NCI-H1930 (cell line): ENCODE results near the gene OR10J1.
"Not testable (repeated sequence)": the region's sequence is repeated elsewhere in the genome, so short reads cannot be mapped to it uniquely, and the experiment has no call there.

ENCODE experiments used
- DNase-seq, 2 experiments: peaks; one replicate each; lab custom pipeline; 2025; lab: John Stamatoyannopoulos, UW

Gene OR10J1, protein sequence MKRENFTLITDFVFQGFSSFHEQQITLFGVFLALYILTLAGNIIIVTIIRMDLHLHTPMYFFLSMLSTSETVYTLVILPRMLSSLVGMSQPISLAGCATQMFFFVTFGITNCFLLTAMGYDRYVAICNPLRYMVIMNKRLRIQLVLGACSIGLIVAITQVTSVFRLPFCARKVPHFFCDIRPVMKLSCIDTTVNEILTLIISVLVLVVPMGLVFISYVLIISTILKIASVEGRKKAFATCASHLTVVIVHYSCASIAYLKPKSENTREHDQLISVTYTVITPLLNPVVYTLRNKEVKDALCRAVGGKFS

DNA sequence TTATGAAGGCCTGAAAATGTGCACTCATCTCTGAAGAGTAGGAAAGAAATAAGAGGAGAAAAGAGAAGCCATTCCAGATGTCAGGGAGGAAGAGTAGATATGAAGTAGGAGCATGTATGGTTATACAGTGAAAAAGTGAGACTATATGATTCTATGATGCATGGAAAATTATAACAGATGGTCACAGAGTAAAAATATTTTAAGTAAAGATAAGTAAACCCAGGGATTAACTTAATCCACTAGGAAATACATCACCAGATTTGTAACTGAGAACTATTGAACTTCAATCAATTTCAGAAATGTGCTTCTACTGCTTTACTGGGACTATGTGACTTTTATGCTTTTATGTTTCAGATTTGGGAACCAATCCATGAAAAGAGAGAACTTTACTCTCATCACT lies at the start of gene OR10J1:
OR10J1 (plus strand) TSS at position 301 of the 400 bp plus-strand sequence; CDS start at position 371, 70 bp downstream.
- no peak for DNase-seq

DNA sequence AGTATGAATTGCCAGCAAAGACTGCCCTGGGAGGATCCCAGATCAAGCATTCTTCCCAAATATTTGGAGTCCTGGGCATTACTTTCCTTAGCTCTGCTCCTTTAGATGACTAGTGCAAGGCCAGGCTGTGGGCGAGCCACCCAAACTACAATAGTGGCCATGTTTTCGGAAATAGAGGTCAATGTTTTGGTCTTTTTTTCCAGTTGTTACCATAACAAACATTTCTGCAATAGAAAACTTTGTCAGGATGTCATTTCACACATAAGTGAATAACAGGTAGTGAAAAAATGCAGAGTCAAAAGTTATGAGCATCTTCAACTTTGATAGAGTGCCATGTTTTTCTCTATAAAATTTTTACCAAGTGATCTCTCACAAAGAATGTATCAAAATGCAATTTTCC lies 32.7 kb upstream of the OR10J1 start:
- no peak for DNase-seq

DNA sequence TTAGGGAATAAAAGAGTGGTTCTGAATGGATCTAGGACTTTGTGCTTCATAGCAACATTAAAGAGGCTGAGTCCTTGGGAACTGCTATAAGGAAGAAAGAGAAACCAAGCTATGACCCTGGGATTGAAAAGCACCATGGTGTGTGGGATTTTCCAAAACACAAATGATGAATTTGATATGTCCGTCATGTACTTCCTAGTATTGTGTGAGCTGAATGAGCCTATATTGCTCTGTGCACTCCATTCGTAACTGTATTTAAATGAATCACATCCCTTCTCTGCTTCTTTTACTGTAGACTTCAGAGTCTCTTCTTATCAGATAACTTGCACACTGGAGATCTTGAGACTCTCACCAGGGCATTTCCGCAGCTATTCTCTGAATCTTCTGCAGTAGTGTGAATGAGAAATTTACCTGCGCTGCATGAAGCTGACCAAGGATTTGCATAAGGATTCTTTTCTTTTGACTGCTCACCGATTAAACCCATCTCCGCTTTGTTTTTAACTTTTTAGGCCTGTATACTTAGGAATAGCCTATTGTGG lies 30.6 kb upstream of the OR10J1 start:
- no peak for DNase-seq

DNA sequence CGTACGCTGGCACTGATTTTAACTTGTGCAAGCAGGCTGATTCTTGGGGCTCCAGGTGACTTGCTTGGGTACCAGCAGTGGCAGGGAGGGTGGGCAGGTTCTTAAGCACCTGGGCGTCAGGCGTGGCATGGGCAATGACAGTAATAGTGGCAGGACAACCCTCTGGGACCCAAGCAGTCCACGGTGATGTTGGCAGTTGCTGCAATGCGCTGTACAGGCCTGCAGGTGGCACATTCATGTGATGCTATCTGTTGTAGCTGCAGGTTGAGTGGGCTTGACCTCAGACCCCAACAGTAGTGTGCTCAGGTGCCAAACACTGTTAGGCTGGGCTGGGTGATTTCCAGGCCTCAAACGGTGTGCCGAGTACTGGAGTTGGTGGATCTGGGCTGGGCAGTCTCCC lies 17.7 kb upstream of the OR10J1 start:
- DNase-seq = no peak

DNA sequence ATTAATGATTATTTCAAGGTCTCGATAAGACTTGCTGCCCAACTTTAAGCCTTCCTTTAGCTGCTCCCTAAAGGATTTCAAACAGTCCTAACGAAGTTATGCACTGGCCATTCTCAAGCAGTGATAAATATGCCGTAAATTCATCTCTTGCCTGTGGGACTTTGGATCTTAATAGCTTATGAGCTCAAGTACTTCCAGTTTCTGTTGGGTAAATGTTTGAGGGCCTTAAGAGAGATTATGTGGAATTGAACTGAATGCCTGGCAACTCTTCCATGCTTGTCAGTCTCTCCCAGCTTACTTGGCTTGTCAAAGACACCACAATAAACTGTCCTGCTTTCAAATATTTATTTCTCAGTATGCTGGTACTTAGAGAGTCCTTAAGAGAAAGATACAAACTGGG lies 11.0 kb upstream of the OR10J1 start:
- no peak for DNase-seq

DNA sequence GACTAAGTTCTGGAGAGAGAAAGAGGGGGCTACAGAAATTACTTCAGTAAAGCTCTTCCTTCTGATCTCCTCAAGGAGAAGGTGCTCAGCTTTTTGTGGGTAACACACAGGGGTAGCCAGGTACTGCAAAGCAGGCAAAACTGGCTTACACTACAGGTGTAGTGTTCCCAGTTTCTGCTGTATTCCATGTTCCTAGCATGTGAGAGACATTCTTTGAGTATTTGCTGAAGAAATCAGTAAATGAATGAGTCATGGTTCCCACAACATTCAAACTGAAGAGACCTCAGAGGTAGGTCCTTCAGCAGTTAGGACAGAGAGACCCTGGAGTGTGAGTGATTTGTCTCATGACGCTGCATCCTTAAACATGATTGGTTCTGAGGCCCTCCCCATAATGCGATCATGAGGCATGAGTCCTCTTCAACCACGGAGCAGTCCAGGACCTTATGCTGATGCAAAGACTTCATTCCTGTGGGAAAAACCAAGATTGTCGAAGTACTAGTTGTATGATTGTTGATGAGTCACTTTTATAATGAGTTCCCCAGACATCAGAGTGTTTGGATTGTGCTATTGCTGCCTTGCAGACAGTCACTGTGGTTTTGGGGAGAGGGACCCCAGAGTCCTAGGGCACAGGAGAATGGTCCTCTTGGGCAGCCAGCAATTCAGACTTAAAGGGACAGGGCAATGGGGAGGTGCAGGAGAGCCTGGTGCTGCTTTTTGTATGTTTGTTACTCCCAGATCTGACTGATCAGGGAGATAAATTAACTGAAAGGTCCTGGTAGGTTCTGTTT lies 10.3 kb upstream of the OR10J1 start:
- no peak for DNase-seq

DNA sequence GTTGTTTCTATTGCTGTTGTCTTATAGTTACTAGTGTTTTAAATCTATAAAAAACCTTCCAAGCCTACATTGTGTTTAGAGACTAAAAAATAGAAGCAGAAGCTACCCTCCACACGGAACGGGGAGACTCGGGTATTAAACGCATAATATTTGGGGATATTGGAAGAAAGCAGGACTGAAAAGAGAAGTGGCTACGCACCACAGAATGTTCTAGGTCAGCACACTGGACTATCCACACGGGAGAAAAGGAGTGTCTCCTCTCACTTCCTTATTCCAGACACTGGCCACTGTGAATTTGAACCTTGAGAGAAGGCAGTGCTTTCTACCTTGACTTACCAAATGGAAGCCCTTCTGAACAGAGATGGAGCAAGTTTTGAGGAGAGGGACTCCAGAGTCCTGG lies 8.5 kb upstream of the OR10J1 start:
- DNase-seq = no peak

DNA sequence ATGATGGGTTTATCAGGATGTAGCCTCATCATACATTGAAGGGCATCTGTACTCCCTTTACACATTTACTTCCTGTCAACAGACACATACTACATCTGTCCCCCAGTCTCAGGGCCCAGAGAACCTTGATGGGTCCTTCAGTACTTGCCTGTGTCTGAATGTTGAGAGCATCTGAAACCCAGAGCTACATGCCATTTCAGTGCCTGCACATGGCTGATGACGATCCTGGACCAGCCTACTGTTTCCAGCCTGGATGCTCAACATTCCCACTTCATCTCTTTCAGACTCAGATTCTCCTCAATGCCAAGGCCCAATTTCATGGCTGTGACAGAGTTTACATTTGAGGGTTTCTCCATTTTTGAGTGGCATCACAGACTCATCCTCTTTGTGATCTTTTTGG lies 7.6 kb upstream of the OR10J1 start, which contains the start of gene OR10J4:
OR10J4 (plus strand) TSS at position 301 of the 400 bp plus-strand sequence.
- DNase-seq = no peak

DNA sequence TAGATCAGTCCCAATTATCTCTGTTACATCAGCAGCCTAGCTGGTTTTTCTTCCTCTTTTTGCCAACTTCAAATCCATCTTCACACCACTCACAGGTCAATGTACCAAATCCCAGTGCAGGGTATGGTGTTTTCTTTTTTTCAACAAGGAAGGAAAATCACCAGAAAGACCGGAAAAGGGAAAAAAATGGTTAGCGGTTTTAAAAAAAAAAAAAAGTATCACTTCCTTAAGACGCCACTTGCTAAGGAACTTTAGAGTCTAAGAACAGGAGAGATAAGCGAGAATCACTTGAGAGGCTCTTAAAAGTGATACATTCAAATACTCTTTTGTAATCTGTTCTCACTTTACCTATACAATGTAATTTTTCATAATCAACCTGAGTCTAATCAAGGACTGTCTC lies 3.1 kb upstream of the OR10J1 start:
- no peak for DNase-seq

DNA sequence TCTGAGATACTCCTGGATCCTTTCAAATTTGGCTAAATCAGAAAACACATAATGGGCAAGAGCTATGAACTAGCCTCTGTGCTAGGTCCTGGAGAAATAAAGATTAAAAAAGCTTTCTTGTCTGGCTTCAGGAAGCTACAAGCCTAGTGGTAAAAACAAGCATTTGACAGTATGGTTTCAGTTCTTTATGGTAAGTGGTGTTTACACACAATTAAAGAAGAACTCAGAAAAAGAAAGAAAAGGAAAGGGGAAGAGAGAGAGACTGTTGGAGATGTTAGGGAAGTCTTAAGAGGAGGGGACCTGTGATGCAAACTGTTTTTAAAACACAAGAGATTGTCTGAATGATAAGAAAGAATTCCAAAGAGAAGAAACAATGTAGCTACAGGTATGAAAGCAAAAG lies 1.8 kb downstream of the OR10J1 start:
- DNase-seq = no peak

DNA sequence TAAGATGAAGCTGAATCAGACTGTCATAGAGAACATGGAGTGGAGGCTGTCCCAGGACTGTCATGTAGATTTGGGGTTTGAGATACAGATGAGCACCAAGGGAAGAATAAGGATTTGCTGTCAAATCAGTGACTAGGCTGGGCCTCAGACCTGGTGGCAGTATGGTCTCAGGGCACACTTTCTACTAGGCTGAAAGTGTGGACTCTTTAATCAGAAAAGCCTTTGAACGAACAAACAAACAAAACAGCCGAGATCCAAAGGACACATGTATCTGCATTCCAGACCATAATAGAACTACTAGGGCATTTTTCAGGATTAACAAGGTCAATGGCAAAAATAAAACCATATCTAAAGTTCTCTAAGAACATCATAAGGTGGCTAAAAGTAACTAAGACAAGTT lies 2.9 kb downstream of the OR10J1 start:
- DNase-seq = no peak

DNA sequence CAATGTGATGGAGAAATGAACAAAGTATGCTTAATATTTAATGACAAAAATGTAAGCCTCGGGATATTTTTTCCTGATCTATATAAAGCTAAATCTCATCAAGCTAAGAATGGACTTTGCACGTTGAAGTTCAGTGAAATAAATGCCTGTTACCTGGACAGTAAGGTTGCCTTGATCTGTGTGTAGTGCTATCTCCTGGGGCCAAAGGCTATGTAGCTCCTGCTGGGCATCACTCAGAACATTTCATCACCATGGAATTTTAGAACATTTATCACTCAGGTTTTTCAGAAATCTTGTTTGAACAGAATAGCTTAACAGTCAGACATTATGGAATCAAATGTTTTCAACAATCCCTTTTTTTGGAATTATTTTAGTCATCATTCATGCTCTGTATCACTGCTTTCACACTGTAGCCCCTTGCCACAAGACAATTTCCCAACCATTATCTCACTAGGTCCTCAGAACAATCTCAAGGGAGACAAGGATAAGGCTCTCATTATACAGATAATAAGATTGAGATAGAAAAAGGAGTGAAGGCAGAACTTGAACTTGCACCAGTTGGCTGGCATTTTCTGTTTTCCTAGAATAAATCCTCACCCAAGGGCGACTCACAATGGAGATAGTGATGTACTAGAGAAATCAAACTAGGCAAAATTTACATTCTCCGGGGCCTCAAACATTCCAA lies 3.7 kb downstream of the OR10J1 start:
- DNase-seq = no peak

DNA sequence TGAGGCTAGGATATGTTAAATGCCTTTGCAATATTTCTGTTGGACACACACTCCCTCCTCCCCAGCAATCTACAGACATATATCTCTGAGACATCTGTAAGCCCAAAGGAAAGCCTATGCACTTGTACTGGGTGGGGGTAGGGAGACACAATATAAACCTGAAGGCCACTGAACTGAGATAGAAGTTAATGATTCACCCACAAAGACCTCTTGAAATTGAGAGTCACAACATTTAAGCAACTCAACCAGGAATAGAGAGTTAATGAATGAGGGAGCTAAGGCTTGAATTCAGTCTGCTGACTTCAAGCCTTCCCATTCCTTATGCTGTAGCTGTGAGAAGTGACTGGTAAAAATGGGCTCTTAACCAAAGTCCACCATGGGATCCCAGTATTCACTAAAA lies 5.0 kb downstream of the OR10J1 start:
- DNase-seq = no peak

DNA sequence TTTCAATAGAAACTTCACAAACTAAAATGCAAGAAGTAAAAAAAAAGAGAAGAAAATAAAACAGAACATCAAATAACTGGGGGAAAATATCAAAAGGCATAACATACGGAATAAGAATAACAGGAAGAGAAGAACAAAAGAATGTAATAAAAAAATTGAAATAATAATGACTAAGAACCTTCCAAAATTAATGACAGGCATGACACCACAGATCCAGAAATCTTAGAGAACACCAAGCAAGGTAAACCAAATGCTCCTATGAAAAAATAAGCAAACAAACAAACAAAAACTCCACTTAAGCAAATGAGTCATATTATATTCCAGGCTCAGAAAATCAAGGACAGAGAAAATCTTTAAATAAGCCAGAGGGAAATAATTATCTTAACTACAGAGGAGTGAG lies 8.7 kb downstream of the OR10J1 start:
- DNase-seq = no peak

DNA sequence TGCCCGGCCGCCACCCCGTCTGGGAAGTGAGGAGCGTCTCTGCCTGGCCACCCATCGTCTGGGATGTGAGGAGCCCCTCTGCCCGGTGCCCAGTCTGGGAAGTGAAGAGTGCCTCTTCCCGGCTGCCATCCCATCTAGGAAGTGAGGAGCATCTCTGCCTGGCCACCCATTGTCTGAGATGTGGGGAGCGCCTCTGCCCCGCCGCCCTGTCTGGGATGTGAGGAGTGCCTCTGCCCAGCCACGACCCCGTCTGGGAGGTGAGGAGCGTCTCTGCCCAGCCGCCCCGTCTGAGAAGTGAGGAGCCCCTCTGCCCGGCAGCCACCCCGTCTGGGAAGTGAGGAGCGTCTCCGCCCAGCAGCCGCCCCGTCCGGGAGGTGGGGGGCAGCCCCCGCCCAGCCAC lies 10.1 kb downstream of the OR10J1 start:
- not testable (repeated sequence) for DNase-seq

DNA sequence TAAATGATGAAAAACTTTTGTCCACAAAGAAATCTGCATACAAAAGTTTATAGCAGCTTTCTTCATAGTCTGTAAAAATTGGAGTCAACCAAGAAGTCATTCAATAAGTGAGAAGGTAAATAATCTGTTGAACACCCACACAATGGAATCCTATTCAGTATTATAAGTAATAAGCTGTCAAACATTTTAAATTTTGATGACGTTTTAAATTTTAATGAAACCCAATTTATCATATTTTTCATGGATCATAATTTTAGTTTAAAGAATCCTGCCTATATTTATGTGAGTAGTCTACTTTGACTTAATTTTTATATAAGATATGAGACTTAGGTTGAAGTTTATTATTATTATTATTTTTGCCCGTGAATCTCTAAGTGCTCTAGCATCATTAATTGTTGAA lies 20.0 kb downstream of the OR10J1 start:
- no peak for DNase-seq

DNA sequence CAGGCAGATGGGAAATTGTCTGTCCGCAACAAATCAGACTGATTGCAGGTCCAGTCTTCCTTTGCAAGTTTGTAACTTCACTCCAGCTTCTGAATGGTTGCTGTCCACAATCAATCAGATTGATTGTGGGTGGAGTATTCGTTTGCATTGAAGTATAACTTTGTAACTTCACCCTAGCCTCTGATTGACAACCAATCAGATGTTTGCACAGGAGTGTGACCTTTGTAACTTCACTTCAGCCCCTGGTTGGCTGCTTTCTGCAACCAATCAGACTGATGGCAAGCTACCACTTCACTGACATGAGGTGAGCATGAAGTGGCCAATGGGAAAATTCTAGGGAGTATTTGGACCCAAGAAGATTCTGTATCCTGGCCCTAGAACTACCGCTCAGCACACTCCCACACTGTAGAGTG lies 25.7 kb downstream of the OR10J1 start:
- DNase-seq = no peak

DNA sequence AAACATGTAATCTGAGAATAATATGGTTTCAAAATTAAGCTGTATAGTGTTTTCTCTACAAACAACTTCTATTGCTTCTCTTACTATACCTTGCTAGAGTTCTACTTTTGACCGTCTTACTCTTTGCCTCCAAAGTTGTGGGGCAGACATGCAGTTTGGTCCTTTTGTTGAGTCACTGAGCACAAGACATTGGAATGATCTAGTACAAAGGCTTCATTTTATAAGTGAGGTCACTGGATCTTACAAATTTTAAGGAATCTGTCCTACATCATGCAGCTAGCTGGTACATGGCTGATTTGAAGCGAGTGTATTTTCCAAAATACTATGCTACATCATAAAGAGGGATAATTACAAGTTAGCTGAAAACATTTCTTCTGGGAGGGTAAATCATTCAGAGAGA lies 28.8 kb downstream of the OR10J1 start:
- no peak for DNase-seq

DNA sequence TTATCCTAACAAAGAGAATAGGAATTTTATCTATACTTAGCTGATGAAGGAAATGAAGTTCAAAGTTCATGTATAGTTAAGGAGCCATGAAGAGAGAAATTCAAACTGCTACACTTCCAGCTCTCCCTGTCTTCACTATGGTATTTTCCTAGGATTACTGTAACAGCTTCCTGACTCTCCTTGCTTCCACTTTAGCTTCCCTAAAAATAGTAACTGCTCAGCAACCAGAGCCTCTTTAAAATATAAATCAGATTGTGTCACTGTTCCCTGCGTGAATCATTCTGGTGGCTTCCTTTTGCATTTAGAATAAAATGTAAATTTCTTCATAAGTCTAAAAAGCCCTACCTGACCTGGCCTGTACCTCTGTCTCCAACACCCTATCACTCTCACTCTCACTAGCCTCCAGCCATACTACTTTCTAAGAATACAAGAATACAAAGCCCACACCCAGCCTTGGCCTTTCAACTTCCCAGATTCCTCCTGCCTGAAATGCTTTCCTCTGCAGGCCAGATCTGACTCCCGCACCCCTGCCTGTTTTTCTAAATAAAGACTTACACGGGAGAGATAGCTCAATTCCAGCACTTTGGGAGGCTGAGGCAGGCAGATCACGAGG lies 30.5 kb downstream of the OR10J1 start:
- DNase-seq = no peak

DNA sequence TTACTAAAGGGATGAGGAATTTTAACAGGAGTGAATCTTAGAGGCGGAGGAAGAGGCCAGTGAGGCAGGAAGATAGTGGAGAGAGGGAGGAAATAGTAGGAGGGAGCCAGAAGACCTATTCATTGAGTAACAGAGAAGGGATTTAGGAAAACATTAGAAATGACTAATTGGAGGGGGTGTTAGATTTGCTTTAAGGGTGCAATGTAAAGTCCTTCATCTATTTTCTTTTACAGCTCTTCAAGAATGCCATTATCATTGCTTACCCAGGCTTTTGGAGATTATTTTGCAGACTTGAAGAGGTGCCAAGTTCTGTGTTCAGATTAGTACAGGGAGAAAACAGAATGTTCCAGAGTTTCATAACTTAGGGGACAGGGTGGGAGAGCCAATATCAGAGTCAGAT lies 33.8 kb downstream of the OR10J1 start:
- DNase-seq = no peak

DNA sequence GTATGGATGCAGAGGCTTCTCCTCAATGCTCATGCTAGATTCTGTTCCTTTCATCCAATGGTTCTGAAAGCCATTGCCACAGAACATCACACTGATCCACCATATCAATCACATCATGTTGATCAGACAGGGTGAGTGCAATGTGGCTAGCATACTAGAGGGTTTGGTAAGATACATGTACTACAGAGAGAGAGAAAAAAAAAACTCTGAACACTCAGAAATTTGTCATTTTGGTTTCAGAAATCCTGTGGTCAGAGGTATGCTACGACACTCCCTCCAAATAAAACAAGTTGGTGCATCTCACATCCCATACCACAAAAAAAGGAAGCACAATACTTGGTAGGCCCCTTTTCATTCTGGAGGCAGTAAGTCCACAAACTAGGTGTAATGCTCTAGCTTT lies 35.4 kb downstream of the OR10J1 start:
- DNase-seq = no peak

DNA sequence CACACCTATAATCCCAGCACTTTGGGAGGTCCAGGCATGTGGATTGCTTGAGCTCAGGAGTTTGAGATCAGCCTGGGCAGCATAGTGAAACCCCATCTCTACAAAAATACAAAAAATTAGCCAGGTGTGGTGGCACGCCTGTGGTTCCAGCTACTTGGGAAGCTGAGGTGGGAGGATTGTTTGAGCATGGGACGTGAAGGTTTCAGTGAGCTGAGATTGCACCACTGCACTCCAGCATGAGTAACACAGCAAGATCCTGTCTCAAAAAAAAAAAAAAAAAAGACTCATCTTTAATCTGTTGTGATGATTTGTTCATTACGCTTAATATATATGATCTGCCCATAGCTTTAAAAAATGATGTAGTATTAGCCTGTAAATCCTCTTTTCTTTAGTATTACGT lies 44.0 kb downstream of the OR10J1 start:
- DNase-seq = no peak
